GM12878 (cell line): ENCODE data around the gene ZNF423. TPM values are rescaled to one million over a fixed set of nuclear protein-coding genes. Genes with fewer than 3 reads are reported as not detected.

Source experiments
- ATAC-seq: fragments of 200-7000 bp; cut with Tn5 transposase; 3 replicates; pipeline ENCODE4 v1.9.1; 2020; ENCODE audit warnings: mild to moderate bottlenecking, moderate library complexity
- BruUV-seq: library from RNA; stranded (reverse); fragments of 400-500 nt; replicated peaks from 2 replicates; lab custom pipeline; 2021; lab: Mats Ljungman, UMichigan
- CTCF ChIA-PET: fragments of 300-600 bp; sonication (Branson Sonifier 250); formaldehyde crosslinking; extraction: SDS; loops from one replicate; lab custom pipeline; 2021; ENCODE audit warnings: inconsistent platforms; lab: Yijun Ruan, JAX
- POLR2A ChIA-PET: fragments of 350-600 bp; formaldehyde crosslinking; extraction: SDS; loops from one replicate; lab custom pipeline; 2021; ENCODE audit warnings: inconsistent platforms; lab: Charles Lee
- RAD21 ChIA-PET: fragments of 300-600 bp; sonication (Branson Sonifier 250); formaldehyde crosslinking; loops from one replicate; lab custom pipeline; 2023; ENCODE audit warnings: antibody characterized with exemption; ENCODE audit not compliant: unreplicated experiment; lab: Charles Lee
- SMC1A ChIA-PET: fragments of 300-600 bp; sonication (Branson Sonifier 250); formaldehyde crosslinking; loops from one replicate; lab custom pipeline; 2023; ENCODE audit not compliant: unreplicated experiment, uncharacterized antibody; lab: Charles Lee
- DNase-seq: peaks from one replicate; pipeline ENCODE4 v3.0.0-alpha.2; 2011; ENCODE audit warnings: low read depth, low spot score
- FAIRE-seq: peaks from 3 replicates; lab custom pipeline; 2011; peaks lifted over from hg19 to GRCh38; lab: Jason Lieb, UNC
- H2AFZ ChIP-seq: 2 replicates; pipeline ENCODE4 v1.6.0; 2011; ENCODE audit warnings: low read depth, low read length, control low read depth; ENCODE audit not compliant: control insufficient read depth
- H3K27ac ChIP-seq: 2 replicates; pipeline ENCODE4 v1.5.1; 2011; ENCODE audit warnings: control low read depth; ENCODE audit not compliant: control insufficient read depth, insufficient read depth
- H3K27me3 ChIP-seq, 2 experiments: replicated peaks in 1 of 2; 2 replicates each; pipeline versions ENCODE4 v1.6.0 to v1.6.1; 2011; ENCODE audit warnings: low read length in 1 of 2; ENCODE audit not compliant: control insufficient read depth in 2 of 2, insufficient read depth in 2 of 2
- H3K36me3 ChIP-seq, 2 experiments: 2 replicates each; pipeline ENCODE4 v1.5.1; 2011; ENCODE audit warnings: low read length in 1 of 2; ENCODE audit not compliant: control insufficient read depth in 2 of 2, insufficient read depth in 2 of 2
- H3K4me1 ChIP-seq: 2 replicates; pipeline ENCODE4 v1.6.1; 2011; ENCODE audit warnings: mild to moderate bottlenecking, low read length, moderate library complexity, mixed read lengths; ENCODE audit not compliant: control insufficient read depth, insufficient read depth
- H3K4me2 ChIP-seq: 2 replicates; pipeline ENCODE4 v1.6.0; 2011; ENCODE audit warnings: control low read depth; ENCODE audit not compliant: control insufficient read depth, insufficient read depth
- H3K4me3 ChIP-seq: fragments of 200-600 bp; sonication (generic); 2 replicates; pipeline ENCODE4 v1.5.1; 2016
- H3K79me2 ChIP-seq: 2 replicates; pipeline ENCODE4 v1.6.0; 2011; ENCODE audit warnings: low read length; ENCODE audit not compliant: control insufficient read depth, insufficient read depth
- H3K9ac ChIP-seq: 2 replicates; pipeline ENCODE4 v1.8.0; 2011; ENCODE audit warnings: low read length, control low read depth, mixed read lengths; ENCODE audit not compliant: control insufficient read depth, insufficient read depth
- H3K9me3 ChIP-seq: replicated peaks from 3 replicates; pipeline ENCODE4 v1.5.1; 2011; ENCODE audit warnings: mild to moderate bottlenecking, low read length; ENCODE audit not compliant: control insufficient read depth, insufficient read depth
- H4K20me1 ChIP-seq: 2 replicates; pipeline ENCODE4 v1.6.0; 2011; ENCODE audit not compliant: control insufficient read depth, insufficient read depth
- BHLHE40 ChIP-seq, 2 experiments: fragments of 450-650 bp in 1 of 2; IDR thresholded peaks; 2 replicates each; pipeline ENCODE4 v1.6.1; 2011 to 2017; ENCODE audit warnings: low read depth in 2 of 2, borderline replicate concordance in 1 of 2, improper control_type of control experiment in 1 of 2, low read length in 1 of 2, mild to moderate bottlenecking in 1 of 2
- BRCA1 ChIP-seq: IDR thresholded peaks from 2 replicates; pipeline ENCODE4 v1.6.1; 2011; ENCODE audit warnings: low read depth, low read length, improper control_type of control experiment
- JUNB ChIP-seq: IDR thresholded peaks from 2 replicates; pipeline ENCODE4 v1.6.1; 2016; ENCODE audit warnings: antibody characterized with exemption, mild to moderate bottlenecking
- KAT2A ChIP-seq: conservative IDR thresholded peaks from 2 replicates; pipeline ENCODE4 v1.6.1; 2011; ENCODE audit warnings: low read depth, low read length; ENCODE audit not compliant: control insufficient read depth
- KDM1A ChIP-seq: fragments of 200-600 bp; sonication (generic); IDR thresholded peaks from 2 replicates; pipeline ENCODE4 v1.6.1; 2016; ENCODE audit warnings: borderline replicate concordance
- MTA2 ChIP-seq: fragments of 450-650 bp; IDR thresholded peaks from 2 replicates; pipeline ENCODE4 v1.6.1; 2016; ENCODE audit warnings: low read depth, mild to moderate bottlenecking, moderate library complexity
- NFXL1 ChIP-seq: fragments of 450-650 bp; IDR thresholded peaks from 2 replicates; pipeline ENCODE4 v1.6.1; 2017; ENCODE audit warnings: antibody characterized with exemption, mild to moderate bottlenecking, borderline replicate concordance
- NRF1 ChIP-seq: conservative IDR thresholded peaks from 2 replicates; pipeline ENCODE4 v1.6.1; 2011; ENCODE audit warnings: mild to moderate bottlenecking, low read depth, low read length, improper control_type of control experiment
- PAX5 ChIP-seq: IDR thresholded peaks from 2 replicates; pipeline ENCODE4 v1.6.1; 2011; ENCODE audit warnings: low read depth, low read length, borderline replicate concordance
- POLR2AphosphoS2 ChIP-seq: IDR thresholded peaks from 2 replicates; pipeline ENCODE4 v1.6.1; 2011; ENCODE audit warnings: low read depth, mild to moderate bottlenecking, low read length, improper control_type of control experiment, moderate library complexity
- SREBF1 ChIP-seq: IDR thresholded peaks from 2 replicates; pipeline ENCODE4 v1.6.1; 2012; ENCODE audit warnings: mild to moderate bottlenecking, low read length
- in situ Hi-C: fragments of 300-500 bp; cut with MboI; formaldehyde crosslinking; loops from 9 replicates; pipeline ENCODE4 v1.14.3; 2018; ENCODE audit warnings: mixed read lengths
- intact Hi-C: fragments of 100-400 bp; cut with micrococcal nuclease; formaldehyde crosslinking; loops from one replicate; pipeline ENCODE4 v1.14.2; 2022; ENCODE audit not compliant: unreplicated experiment
- polyA plus RNA-seq, 11 experiments: library from polyadenylated mRNA; depleted of rRNA in 4 of 11; unstranded in 6 of 11; stranded (reverse) in 5 of 11; fragments of >200 nt; fragmentation: Nextera tagmentation in 4 of 11; fragmentation: Illumina TruSeq in 1 of 11; extraction: Ambion mirVana in 4 of 11; extraction: Trizol in 1 of 11; gene quantifications; 1 replicate in 1 of 11; 2 replicates in 10 of 11; pipeline versions ENCODE4 v1.2.1 to v1.2.3, GENCODE V29; 2011 to 2016; ENCODE audit warnings: inconsistent platforms in 2 of 11, missing spikeins in 2 of 11, low read depth in 1 of 11
- total RNA-seq, 4 experiments: library from RNA; depleted of rRNA in 3 of 4; stranded (reverse); fragments of >200 nt in 3 of 4; fragmentation: Illumina TruSeq in 1 of 4; extraction: Trizol in 1 of 4; gene quantifications; 2 replicates each; pipeline versions ENCODE4 v1.2.1 to v1.2.3, GENCODE V29; 2013 to 2021
- TF ChIP-seq, protein P1 (sequence below): IDR thresholded peaks from 2 replicates; pipeline ENCODE4 v1.6.1; 2011; ENCODE audit warnings: borderline replicate concordance, low read depth, mild to moderate bottlenecking, moderate library complexity, low read length; ENCODE audit not compliant: insufficient read depth, poor library complexity, severe bottlenecking
- TF ChIP-seq, protein P2 (sequence below): fragments of 450-650 bp; IDR thresholded peaks from 2 replicates; pipeline ENCODE4 v1.6.1; 2017; ENCODE audit warnings: antibody characterized with exemption, mild to moderate bottlenecking, moderate library complexity

Gene ZNF423
- total and polyA plus RNA-seq, 10 of the 15 experiments (the other 5 are each of a cell fraction or from before 2014, with no cell fraction given): 0.03 to 0.64 (median 0.10) TPM

- TF ChIP-seq MTA2 (no peak), BRCA1 (no peak), POLR2AphosphoS2 (no peak)
- TF ChIP-seq, protein P1, sequence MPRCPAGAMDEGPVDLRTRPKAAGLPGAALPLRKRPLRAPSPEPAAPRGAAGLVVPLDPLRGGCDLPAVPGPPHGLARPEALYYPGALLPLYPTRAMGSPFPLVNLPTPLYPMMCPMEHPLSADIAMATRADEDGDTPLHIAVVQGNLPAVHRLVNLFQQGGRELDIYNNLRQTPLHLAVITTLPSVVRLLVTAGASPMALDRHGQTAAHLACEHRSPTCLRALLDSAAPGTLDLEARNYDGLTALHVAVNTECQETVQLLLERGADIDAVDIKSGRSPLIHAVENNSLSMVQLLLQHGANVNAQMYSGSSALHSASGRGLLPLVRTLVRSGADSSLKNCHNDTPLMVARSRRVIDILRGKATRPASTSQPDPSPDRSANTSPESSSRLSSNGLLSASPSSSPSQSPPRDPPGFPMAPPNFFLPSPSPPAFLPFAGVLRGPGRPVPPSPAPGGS: no peak
Measured at GRCh38 chr16:49486400-49486799, 369.5 kb downstream of the ZNF423 start (continued).

DNA sequence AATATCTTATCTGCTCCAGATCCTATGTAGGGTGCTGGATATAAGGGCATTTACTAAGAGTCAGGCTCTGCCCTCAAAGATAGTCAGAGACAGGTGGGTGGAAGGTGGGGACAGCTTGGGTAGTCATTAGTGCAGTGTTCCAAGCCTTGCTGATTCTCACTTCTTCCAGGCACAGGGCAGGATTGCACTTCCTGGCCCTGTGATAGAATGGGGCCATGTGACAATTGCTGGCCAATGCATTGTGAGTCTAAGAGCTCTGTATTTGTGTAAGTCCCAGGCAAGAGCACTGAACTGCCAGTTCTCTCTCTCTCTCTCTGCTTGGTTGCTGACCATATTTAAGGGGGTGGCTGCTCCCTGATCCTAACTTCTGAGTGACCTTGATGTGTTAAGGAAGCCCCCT lies 370.2 kb downstream of the ZNF423 start:
- RAD21 ChIA-PET: no interaction called here
- SMC1A ChIA-PET: no interaction called here

More for the DNA sequence above, 370.2 kb downstream of the ZNF423 start:
- Histone ChIP-seq H3K4me3 (no peak overlapping the region), H3K27me3 (peaks cover 0 to 2% of the 10 kb centered on the region in 2 experiments; a peak in 1 of 4 replicates), H2AFZ (no peak overlapping the region), H3K9ac (no peak overlapping the region), H4K20me1 (no peaks in the 10 kb centered on the region), H3K79me2 (no peaks in the 10 kb centered on the region), H3K27ac (no peak overlapping the region), H3K4me1 (no peaks in the 10 kb centered on the region), H3K36me3 (no peaks in the 10 kb centered on the region), H3K9me3 (no peaks in the 10 kb centered on the region), H3K4me2 (no peak overlapping the region)
- ChIA-PET CTCF (no interaction called here), POLR2A (no interaction called here)
- DNase-seq (no peak), ATAC-seq (no peak; the same call in 2 of the 3 replicates), FAIRE-seq (no peak)
- no peak for TF ChIP-seq KDM1A
- no peak for TF ChIP-seq SREBF1
- TF ChIP-seq, protein P2, sequence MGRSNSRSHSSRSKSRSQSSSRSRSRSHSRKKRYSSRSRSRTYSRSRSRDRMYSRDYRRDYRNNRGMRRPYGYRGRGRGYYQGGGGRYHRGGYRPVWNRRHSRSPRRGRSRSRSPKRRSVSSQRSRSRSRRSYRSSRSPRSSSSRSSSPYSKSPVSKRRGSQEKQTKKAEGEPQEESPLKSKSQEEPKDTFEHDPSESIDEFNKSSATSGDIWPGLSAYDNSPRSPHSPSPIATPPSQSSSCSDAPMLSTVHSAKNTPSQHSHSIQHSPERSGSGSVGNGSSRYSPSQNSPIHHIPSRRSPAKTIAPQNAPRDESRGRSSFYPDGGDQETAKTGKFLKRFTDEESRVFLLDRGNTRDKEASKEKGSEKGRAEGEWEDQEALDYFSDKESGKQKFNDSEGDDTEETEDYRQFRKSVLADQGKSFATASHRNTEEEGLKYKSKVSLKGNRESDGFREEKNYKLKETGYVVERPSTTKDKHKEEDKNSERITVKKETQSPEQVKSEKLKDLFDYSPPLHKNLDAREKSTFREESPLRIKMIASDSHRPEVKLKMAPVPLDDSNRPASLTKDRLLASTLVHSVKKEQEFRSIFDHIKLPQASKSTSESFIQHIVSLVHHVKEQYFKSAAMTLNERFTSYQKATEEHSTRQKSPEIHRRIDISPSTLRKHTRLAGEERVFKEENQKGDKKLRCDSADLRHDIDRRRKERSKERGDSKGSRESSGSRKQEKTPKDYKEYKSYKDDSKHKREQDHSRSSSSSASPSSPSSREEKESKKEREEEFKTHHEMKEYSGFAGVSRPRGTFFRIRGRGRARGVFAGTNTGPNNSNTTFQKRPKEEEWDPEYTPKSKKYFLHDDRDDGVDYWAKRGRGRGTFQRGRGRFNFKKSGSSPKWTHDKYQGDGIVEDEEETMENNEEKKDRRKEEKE: no peak
- no peak for TF ChIP-seq KAT2A
- TF ChIP-seq NRF1: no peak
- TF ChIP-seq PAX5: no peak
- no peak for TF ChIP-seq BHLHE40 (IDR thresholded peaks at IDR 0.05; ENCODE audit: borderline replicate concordance in 1 of 2, low read depth in 2 of 2, low read length in 1 of 2)
- no peak for TF ChIP-seq NFXL1
- TF ChIP-seq JUNB: no peak
- in situ Hi-C loops: no loop called here
- BruUV-seq: no TSS peak
- intact Hi-C loops: no loop called here
